Choroid plexus epithelial cell (primary cell): Measurements from ENCODE around the gene CENPC.

Source experiments
- DNase-seq: peaks from one replicate; pipeline ENCODE4 v3.0.0-alpha.2; 2010; ENCODE audit warnings: low read depth
- H3K4me3 ChIP-seq: 2 replicates; pipeline ENCODE4 v1.5.1; 2011; ENCODE audit warnings: low read depth, mild to moderate bottlenecking, control low read depth, low read length, moderate library complexity
- TF ChIP-seq, protein P1 (sequence below): conservative IDR thresholded peaks from 2 replicates; pipeline ENCODE4 v1.5.1; 2011; ENCODE audit warnings: low read depth, mild to moderate bottlenecking, control low read depth, inconsistent platforms, low read length, moderate library complexity

Gene CENPC

DNA sequence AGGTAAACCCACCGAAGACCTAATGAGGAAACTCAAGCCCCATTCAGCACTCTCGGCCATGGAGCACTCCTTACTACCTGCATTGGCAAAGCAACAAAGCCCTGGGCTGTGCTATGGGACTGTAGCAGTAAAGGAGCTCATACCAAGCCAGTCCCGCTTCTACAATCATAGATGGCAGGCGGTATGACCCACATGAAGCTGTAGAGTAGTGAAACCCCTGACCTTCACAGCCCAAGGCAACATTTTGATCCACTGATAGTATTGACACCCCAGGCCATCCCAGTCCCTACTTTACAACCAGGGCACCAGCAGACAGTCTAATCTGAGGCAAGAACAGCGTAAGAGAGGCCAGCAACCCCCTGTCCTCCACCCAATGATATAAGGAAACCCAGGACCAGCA, 25.2 kb downstream of the CENPC start:
- DNase-seq: no peak
- TF ChIP-seq, protein P1, sequence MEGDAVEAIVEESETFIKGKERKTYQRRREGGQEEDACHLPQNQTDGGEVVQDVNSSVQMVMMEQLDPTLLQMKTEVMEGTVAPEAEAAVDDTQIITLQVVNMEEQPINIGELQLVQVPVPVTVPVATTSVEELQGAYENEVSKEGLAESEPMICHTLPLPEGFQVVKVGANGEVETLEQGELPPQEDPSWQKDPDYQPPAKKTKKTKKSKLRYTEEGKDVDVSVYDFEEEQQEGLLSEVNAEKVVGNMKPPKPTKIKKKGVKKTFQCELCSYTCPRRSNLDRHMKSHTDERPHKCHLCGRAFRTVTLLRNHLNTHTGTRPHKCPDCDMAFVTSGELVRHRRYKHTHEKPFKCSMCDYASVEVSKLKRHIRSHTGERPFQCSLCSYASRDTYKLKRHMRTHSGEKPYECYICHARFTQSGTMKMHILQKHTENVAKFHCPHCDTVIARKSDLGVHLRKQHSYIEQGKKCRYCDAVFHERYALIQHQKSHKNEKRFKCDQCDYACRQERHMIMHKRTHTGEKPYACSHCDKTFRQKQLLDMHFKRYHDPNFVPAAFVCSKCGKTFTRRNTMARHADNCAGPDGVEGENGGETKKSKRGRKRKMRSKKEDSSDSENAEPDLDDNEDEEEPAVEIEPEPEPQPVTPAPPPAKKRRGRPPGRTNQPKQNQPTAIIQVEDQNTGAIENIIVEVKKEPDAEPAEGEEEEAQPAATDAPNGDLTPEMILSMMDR: no peak
- H3K4me3 ChIP-seq: no peak overlapping the region

DNA sequence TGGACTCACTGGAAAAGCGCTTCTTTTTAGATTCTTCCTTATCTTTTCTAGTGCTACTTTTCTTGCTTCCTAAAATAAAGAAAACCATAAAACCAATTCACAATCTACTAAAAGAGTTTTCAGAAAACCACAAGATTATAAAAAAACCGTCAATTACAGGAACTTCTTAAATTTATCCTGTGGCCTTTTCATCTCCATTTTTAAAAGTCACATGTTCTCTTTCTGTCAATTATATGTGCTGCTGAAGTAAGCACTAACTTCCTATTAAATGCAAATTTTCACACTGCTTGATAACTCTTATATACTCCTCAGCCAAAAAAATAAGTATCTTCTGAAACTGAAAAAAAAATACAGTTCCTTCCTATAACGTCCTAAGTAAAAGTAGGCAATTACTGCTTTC, 32.8 kb downstream of the CENPC start:
- DNase-seq: no peak
- H3K4me3 ChIP-seq: no peak overlapping the region
- TF ChIP-seq, protein P1: no peak

DNA sequence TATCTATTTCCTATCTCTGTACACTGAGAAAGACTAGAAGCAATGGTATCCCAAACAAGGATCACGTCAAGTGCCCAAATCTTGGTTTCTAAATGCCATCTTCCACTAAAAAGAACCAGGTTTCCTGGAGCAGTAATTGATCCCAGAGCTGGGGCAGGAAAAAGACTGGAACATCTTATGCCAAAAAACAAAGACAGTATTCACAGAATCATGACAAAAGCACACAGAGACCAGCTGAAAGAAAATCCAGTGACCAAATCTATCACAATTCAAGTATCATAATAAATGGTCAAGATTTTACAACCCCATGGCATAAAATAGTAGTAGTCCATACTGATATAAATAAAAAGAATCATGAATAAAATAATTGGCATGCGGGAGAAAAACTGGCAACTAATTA, 44.9 kb downstream of the CENPC start:
- DNase-seq: no peak
- TF ChIP-seq, protein P1: no peak
- no peak overlapping the region for H3K4me3 ChIP-seq

DNA sequence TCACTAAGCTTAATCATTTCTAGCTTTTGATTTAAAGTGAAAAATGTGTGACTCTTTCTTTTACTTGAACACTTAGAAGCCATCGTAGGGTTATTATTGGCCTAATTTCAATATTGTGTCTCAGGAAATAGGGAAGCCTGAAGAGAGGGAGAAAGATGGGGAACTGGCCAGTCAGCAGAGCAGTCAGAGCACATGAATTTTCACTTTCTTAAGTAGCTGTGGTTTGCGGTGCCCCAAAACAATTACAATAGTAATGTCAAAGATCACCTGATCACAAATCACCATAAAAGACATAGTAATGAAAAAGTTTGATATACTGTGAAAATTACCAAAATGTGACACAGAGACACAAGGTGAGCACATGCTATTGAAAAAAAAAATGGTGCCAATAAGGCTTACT, 45.5 kb downstream of the CENPC start:
- H3K4me3 ChIP-seq: no peak overlapping the region
- no peak for DNase-seq
- TF ChIP-seq, protein P1: no peak

DNA sequence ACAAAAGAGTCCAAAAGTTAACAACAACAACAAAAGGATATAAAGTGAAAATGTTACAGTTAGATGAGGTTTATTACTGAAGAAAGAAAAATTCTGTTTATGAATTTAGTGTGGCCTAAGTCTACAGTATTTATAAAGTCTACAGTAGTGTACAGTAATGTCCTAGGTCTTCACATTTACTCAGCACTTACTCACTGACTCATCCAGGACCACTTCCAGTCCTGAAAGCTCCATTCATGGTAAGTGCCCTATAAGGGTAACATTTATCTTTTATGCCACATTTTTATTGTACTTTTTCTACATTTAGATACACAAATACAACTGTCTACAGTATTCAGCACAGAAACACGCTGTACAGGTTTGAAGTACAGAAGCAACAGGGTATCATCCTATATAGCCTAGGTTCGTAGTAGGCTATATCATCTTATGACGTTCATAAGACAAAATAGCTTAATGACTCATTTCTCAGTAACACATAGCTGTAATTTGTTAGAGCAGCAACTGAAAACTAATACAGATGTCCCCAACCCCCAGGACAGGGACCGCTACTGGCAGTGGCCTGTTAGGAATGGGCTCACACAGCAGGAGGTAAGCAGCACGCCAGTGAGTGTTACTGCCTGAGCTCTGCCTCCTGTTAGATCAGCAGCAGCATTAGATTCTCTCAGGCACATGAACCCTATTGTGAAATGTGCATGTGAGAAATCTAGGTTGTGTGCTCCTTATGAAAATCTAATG, 61.3 kb downstream of the CENPC start:
- no peak overlapping the region for H3K4me3 ChIP-seq
- TF ChIP-seq, protein P1: no peak
- peak; percentile 92 for DNase-seq

DNA sequence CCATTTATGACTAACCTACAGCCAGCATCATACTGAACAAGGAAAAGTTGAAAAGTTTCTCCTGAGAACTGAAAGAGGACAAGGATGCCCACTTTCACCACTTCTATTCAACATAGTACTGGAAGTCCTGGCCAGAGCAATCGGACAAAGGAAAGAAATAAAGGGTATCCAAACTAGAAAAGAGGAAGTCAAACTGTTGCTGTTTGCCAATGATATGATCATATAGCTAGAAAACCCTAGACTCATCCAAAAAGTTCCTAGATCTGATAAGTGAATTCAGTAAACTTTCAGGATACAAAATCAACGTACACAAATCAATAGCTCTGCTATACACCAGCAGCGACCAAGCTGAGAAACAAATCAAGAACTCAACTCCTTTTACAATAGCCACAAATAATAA, 64.5 kb downstream of the CENPC start:
- TF ChIP-seq, protein P1: no peak
- no peak for DNase-seq
- H3K4me3 ChIP-seq: no peak overlapping the region

DNA sequence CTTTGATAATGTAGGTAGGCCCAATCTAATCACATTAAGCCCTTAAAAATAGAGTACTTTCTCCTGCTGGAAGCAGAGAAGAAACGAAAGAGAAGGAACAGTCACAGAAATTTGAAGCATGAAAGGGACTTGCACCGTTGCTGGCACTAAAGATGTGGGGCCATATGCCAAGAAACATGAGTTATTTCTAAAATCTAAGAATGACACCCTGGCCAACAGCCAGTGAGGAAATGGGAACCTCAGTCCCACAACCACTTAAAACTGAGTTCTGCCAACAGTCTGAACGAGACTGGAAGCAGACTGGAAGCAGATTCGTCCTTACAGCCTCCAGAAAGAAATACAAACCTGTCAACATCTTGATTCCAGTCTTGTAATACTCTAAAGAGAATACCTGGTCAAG, 70.1 kb downstream of the CENPC start:
- TF ChIP-seq, protein P1: no peak
- H3K4me3 ChIP-seq: no peak overlapping the region
- DNase-seq: no peak
